SHP77 (cell line): Measurements from ENCODE around the gene ERVK3-1.

ENCODE experiments used
- DNase-seq, 2 experiments: peaks; one replicate each; lab custom pipeline; 2025; lab: John Stamatoyannopoulos, UW

ERVK3-1 gene

DNA sequence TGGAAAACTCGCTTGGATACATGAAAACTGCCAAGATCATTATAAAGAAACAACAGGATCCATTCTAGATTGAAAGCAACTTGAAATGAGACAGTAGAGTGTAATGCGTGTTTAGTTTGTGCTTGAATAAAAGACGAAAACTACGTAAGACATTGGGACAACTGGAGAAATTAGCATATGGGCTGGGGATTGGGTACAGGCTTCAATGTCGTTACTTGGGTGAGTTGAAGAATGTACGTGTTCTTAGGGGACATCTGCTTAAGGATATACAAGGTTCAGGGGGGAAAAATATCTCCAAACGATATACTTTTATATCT, 471 bp upstream of the ERVK3-1 start:
- no peak for DNase-seq

GRCh38 chr19:58305932-58306323, 751 bp downstream of the ERVK3-1 start:
- no peak for DNase-seq

- DNase-seq, result no peak
These were observed 2.6 kb downstream of the ERVK3-1 start for GRCh38 chr19:58307736-58308135.

DNA sequence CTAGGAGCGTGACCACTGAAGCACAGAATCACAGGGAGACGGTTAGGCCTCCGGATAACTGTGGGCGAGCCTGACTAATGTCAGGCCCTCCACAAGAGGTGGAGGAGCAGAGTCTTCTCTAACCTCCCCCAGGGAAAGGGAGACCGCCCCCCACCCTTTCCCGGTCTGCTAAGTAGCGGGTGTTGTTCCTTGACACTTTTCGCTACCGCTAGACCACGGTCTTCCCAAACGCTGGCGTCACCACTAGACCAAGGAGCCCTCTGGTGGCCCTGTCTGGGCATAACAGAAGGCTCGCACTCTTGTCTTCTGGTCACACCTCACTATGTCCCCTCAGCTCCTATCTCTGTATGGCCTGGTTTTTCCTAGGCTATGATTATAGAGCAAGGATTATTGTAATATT, 5.5 kb downstream of the ERVK3-1 start:
- peak; percentile 4 to 13 for DNase-seq

GRCh38 chr19:58311345-58311865, 6.2 kb downstream of the ERVK3-1 start:
- DNase-seq, result no peak

- no peak for DNase-seq
These were observed 10.4 kb downstream of the ERVK3-1 start for GRCh38 chr19:58315580-58315979.

DNA sequence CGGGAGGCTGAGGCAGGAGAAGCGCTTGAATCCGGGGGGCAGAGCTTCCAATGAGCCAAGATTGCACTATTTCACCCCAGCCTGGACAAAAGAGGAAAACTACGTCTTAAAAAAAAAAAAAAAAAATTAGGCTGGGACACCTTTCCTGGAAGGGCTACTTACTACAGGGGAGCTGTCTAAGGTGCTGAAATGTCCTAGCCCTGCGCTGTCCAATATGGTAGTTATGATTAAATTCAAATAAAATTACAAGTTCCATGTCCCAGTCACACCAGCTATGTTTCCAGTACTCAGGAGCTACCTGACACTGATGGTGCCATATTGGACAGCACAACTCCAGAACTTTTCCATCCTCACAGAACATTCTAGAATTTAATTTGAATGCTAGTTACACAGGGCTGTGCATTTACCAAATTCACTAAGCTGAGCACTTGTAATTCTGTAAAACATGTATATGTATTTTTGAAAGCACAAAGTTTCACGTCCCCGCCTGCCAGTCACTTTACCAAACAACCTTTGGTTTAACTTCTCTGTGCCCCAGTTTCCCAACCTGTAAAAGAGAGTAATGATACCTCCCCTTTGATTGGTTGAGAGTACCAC, 12.4 kb downstream of the ERVK3-1 start:
- DNase-seq, result no peak

DNA sequence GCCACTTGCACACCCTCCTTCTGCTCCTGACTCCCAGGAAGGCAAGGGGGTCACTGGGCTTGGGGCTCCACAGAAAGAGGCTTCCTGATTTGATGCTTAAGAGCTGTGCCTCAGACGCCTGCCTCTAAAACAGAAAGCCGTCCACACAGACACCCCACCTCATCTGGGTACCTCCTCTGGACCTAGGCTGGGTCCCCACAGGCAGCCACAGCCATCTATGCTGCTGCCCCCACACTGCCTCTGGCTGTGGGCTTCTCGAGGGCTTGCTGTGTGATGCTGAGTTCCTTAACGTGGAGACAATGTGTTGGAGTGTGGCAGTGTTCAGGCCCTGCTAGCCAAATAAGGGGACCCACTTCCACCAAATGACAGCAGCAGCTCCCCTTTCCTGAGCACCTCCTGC, 13.1 kb downstream of the ERVK3-1 start:
- DNase-seq, result no peak

- DNase-seq, result no peak
These were observed 14.1 kb downstream of the ERVK3-1 start for GRCh38 chr19:58319241-58319640.

DNA sequence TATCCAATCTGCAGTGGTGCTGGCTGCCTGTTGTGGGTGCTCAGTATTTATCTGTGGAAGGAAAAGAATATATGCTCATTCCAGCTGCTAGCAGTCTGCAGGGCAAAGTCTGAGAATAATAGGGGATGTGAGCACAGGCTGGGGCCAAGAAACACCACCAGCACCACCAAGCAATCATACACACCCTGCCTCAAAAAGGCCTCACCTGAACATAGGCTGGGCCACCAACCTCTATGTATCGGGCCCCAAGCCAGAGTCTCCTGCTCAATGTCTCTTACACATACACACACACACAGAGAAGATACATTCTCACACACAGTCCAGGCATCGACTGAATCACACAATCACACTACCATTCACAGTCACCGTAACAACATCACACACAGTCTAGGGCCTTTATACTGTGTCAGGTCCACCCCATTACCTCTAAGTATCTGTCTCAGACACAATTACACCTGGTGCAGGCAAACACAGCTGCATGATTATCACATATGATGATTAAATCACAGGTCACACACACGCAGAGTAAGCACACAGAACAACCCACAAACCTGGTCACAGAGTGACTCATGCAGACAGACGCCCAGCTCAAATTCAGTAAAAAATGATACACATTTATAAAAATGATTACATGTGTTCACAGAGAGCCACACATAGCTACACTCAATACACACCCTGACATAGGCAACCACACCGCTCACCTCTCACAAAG, 20.3 kb downstream of the ERVK3-1 start:
- no peak for DNase-seq

DNA sequence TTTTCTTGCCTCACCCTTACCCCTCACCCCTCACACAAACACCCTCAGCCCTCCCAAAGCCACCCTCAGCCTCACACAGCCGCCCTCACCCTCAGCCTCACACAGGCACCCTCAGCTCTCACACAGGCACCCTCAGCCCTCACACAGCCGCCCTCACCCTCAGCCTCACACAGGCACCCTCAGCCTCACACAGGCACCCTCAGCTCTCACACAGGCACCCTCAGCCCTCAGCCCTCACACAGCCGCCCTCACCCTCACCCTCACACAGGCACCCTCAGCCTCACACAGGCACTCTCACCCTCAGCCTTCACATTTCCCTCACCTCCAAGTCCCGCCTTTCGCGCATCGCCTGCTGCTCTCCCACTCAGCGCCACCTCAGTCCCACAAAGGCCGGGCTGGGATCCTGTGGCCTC, 21.3 kb downstream of the ERVK3-1 start:
- no peak for DNase-seq

DNA sequence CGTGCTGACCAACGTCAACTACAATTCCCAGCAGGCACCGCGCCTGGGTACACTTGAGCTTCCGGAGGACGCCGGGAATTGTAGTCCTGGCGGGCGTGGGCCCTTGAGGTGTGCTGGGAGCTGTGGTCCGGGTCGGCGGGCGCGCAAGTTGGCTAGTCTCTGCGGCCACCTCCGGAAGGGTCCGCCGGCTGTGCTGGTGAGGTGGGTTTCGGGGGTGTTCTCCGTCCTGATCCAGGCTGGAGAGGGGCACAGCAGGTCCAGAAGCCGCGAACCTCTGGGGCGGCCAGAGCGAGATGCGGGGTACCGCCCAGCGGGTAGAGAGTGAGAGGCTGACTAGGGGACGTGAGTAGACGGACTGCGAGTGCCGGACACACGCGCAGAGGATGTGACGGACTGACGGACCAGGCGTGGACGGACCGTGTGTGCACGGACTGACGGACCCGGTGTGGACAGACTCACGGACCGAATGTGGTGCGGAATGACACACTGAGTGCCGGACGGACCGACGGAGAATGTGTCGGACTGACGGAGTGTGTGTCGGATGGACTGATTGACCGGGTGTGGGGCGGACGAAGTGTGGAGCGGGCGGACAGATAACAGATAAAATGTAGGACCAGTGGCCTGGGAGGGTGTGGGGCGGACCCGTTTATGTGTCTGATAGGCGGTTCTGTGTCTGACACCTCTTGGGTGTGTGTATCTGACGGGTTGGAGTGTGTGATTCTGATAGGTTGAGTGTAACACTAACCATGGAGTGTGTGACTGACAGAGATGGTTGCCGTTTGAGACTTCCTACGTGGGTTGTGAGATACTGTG, 21.9 kb downstream of the ERVK3-1 start, which contains the start of gene ZSCAN22:
TSS of gene ZSCAN22 (plus strand) at position 81 of the 813 bp plus-strand sequence. CDS start 7,809 bp downstream, outside the sequence.
- peak; percentile 93 to 98 for DNase-seq

DNA sequence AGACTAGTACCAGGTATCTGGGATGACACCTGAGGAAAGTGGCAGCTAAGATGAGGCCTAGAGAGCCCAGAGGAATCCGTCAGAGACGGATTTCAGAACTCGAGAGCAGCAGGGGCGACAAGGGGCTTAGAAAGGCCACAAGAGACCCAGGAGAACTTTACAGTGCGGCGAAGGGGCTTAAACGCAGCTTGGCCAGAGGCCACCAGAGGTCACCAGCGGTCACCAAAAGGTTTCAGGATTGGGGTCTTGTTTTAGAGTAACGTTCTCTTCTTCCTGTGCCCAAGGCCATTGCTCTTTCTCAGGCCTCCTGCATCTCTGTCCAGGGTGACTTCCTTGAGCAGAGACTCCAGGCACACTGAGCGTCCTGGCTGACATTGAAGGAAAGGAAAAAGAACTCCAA, 23.8 kb downstream of the ERVK3-1 start:
- no peak for DNase-seq

GRCh38 chr19:58330458-58330857, 25.3 kb downstream of the ERVK3-1 start:
- no peak for DNase-seq

DNA sequence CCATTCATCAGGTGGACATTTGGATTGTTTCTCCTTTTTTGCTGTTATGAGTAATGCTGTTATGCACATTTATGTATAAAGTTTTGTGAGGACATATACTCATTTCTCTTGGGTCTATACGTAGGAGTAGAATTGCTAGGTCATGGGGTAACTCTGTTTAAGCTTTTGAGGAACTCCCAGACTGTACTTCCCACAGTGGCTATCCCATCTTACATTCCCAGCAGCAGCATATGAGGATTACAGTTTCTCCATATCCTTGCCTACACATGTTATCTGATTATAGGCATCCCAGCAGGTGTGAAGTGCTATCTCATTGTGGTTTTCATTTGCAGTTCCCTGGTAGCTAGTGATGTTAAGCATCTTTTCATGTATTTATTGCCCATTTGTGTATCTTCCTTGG, 27.5 kb downstream of the ERVK3-1 start:
- no peak for DNase-seq

- no peak for DNase-seq
These were observed 29.6 kb downstream of the ERVK3-1 start for GRCh38 chr19:58334691-58335249.

GRCh38 chr19:58335630-58336029, 30.5 kb downstream of the ERVK3-1 start:
- no peak for DNase-seq

GRCh38 chr19:58336216-58336615, 31.0 kb downstream of the ERVK3-1 start:
- no peak for DNase-seq

- no peak for DNase-seq
These were observed 31.6 kb downstream of the ERVK3-1 start for GRCh38 chr19:58336820-58337219.

GRCh38 chr19:58338336-58338735, 33.2 kb downstream of the ERVK3-1 start:
- no peak for DNase-seq

DNA sequence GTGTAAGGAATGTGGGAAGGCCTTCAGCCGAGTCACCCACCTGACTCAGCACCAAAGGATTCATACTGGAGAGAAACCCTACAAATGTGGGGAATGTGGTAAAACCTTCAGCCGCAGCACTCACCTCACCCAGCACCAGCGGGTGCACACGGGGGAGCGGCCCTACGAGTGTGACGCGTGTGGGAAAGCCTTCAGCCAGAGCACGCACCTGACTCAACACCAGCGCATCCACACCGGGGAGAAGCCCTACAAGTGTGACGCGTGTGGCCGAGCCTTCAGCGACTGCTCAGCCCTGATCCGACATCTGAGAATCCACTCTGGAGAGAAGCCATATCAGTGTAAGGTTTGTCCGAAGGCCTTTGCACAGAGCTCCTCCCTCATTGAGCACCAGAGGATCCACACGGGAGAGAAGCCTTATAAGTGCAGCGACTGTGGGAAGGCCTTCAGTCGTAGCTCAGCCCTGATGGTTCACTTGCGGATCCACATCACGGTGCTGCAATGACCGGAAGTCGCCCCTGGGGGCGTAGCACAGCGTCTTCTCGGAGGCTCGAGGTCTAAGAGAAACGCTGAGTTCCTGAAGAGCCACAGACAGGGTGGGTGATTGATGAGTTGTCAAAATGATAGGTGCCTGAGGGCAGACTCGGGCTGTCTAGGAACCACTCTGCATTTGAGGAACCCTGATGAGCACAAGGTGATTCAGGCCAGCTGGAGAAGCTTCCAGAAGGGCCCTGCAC, 33.8 kb downstream of the ERVK3-1 start:
- DNase-seq, result no peak

- no peak for DNase-seq
These were observed 40.4 kb downstream of the ERVK3-1 start for GRCh38 chr19:58345558-58345957.
